8988T (cell line): ENCODE results near the gene MACC1.

Experiments
- DNase-seq: peaks from one replicate; pipeline ENCODE4 v3.0.0; 2011

Gene MACC1, protein sequence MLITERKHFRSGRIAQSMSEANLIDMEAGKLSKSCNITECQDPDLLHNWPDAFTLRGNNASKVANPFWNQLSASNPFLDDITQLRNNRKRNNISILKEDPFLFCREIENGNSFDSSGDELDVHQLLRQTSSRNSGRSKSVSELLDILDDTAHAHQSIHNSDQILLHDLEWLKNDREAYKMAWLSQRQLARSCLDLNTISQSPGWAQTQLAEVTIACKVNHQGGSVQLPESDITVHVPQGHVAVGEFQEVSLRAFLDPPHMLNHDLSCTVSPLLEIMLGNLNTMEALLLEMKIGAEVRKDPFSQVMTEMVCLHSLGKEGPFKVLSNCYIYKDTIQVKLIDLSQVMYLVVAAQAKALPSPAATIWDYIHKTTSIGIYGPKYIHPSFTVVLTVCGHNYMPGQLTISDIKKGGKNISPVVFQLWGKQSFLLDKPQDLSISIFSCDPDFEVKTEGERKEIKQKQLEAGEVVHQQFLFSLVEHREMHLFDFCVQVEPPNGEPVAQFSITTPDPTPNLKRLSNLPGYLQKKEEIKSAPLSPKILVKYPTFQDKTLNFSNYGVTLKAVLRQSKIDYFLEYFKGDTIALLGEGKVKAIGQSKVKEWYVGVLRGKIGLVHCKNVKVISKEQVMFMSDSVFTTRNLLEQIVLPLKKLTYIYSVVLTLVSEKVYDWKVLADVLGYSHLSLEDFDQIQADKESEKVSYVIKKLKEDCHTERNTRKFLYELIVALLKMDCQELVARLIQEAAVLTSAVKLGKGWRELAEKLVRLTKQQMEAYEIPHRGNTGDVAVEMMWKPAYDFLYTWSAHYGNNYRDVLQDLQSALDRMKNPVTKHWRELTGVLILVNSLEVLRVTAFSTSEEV

GRCh38 chr7:20217193-20217948 lies at the start of gene MACC1:
Gene MACC1 (minus strand): TSS chr7:20217384. CDS start chr7:20161862, 55,522 bp downstream.
- no peak for DNase-seq

GRCh38 chr7:20264623-20265022 lies 47.4 kb upstream of the MACC1 start:
- no peak for DNase-seq

DNA sequence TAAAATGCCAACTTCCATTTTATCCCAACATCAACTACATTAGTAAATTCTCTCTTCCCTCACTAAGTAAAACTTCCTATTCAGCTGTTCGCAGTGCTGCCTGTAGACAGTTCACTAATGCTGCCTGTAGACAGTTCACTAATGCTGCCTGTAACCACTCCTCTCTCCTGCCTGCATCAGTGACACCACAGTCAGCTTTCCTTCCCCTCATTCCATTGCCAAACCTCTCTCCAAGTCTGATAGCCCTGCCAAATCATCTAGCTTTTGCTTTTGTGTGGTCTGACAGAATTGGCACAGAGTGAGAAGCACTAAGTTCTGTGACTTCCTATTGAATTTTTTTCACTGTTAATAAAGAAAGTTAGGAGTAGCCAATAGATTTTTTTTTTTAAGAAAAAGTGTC lies 43.0 kb upstream of the MACC1 start:
- DNase-seq = no peak

- no peak for DNase-seq
Observed at GRCh38 chr7:20257212-20257611, 40.0 kb upstream of the MACC1 start.

DNA sequence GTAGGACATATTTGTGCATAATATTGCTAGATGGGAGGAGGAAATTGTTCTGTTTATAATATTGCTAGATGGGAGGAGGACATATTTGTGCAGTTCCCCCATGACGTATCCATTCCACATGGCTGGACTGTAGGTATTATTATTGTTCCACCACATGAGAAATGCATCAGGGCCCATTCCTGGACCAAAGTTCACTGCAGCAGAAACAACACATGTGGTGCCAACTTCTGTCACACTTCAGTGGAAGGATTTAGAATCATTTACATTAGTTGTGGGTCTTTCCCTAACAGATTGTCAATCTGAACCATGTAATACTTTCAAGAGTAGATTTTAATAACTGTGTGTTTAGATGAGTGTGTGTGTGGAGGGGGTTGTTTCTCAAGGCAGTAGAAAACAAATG lies 32.7 kb upstream of the MACC1 start:
- no peak for DNase-seq

DNA sequence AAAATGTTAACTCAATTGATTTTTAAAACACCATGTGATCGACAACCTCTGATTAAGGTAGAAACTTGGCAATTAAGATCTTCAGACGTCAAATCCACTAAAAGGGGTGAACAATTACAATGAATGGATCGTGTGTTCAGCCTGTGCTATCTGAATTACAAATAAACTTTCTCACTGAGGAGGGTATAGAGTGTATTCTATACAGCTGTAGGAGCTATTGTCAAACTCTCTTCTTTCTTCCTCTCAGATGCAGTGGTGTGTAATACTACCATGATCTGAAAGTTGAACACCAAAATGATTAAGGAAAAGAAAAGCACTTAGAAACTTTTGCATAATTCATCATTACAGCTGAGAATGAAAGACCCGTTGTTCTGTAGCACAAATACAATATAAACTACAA lies 32.2 kb upstream of the MACC1 start:
- DNase-seq = no peak

DNA sequence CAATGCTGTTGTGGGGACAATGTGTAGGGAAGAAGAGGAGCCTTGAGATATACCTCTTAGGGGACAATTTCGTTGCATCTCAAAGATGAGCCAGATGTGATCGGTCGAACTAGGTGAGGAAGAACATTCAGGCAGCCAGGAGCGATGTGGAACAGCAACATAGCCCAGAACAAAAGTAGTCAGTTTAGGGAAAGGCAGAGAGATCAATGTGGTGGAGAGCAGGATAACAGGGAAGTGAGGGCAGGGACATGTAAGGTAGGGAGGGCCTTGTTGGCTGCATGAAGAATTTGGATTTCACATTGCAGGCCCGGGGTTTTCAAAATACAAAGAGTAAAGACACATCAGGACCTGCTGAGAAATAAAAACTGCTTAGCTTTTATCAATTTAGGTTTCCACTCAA lies 29.1 kb upstream of the MACC1 start:
- no peak for DNase-seq

DNA sequence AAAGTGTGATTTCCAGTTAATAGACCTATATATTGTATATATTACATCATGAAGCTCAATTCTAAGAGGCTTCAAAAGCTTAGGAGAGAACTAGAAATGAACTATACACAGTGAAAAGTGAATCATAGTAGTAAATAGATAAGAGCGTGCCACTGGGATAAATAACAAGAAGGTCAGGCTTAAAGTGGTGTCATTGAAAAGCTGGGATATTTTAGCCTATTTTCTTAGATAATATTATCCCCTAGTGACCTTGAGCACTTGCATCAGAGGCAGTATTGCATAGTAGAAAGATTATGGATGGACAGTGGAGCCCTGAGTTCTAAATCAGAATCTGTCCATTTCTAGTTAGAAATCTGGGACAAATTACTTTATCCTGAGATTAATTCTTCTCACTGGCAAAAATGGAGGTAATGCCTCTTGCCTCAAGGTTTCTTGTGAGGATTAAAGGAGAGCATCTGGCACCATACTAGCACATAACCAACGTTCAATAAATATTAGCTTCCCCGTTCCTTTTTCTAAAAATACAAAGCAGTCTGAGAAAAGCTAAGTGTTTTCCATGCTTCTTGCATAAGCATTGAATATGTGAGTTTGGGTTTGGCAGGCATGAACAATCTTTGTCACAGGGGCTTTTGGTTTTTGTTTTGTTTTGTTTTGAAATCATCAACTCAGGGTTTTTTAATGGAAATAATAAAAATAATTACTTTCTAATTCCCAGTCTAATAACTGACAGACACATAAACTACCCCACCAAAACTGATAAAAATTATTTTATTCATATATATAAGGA lies 27.3 kb upstream of the MACC1 start:
- DNase-seq = no peak

- no peak for DNase-seq
Observed at GRCh38 chr7:20241911-20242261, 24.7 kb upstream of the MACC1 start.

DNA sequence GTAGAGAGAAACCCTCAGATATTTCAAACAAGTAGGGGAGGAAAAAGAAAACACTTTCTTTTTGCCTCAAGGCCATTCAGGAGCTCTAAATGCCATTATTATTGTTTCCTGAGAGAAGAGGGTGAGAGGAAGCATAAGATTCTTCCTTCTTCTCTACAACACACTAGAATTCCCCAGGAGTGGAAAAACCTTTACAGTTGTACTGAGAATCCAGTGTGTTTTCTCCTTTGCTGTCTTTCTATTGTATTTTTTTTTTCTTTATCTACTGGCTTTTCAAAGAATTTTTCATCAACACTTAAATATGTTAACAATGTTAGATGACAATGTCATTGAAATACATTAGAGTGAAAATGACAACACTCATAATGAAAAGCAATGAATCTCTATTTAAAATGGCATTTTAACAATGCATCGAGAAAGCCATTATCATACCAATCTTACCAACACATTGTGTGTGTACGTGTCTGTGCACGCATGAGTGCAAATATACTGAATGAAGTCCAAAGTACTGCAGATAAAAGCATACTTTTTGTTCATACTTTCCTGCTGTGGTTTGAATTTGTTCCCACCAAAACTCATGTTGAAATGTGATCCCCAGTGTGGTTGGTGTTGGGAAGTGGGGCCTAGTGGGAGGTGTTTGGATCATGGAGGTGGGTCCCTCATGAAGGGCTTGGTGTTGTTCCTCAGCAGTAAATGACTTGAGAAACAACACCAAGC lies 24.2 kb upstream of the MACC1 start:
- DNase-seq = no peak

DNA sequence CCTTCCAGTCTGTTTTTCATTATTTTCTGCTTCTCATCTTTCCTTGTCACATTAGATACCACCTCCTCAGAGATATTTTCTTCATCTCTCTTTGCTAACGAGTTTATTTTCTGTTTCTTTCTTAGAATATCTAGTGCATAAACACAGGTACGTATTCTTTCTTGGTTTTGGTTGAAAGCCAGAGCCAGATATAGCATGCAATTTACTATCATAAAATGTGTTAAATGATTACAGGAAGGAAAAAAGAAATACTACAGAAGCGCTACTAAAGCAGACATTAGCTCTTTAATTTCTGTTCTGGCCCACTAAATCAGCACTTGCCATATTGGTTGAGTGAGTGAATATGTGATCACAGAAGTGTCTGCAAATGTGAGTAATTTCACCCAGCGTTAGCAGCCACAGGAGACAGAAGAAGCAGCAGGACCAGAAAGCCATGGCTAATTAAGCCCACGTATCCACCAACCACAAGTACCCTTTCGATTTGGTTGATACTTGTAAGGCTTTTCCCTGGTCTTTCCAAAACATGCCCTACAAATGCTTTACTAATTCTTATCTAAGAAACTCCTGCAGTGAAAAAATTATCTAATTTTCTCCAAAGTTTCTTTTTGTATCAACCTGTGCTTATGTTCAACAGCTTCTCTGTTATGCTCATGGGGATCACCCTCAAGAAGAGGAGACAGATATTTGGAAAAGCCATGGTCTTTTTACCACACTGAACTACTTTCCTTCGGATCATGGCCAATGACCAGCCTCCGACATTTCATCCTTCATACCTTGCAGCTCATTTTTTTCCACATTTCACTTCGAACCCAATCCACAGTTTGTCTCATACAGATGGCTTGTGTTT lies 23.1 kb upstream of the MACC1 start:
- DNase-seq = no peak

- DNase-seq = no peak
Observed at GRCh38 chr7:20238754-20239324, 21.7 kb upstream of the MACC1 start.

DNA sequence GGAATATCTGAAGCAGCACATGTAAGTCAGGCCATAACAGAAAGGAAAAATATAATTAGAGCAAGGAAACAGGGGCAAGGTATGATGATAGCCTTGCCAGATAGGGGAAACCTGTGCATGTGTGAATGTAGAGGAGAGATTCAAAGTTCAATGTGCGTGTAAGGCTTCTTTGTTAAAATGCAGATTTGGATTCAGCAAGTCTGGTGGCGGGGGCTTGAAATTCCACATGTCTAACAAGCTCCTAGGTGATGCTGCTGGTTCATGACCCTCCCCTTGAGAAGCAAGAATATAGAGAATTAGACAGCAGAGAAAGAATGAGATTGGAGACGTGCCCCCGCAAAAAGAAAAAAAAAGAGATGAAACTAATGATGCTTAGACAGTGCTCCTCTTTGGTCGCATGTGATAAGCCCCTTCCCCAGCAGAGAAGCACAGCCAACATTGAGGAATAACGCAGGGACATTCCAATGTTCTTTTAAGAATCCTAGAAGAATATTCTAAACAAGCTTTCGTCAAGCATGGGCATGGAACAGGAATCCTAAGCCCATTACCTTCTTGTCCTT lies 21.1 kb upstream of the MACC1 start:
- no peak for DNase-seq

GRCh38 chr7:20237464-20238193 lies 20.4 kb upstream of the MACC1 start:
- DNase-seq = no peak

DNA sequence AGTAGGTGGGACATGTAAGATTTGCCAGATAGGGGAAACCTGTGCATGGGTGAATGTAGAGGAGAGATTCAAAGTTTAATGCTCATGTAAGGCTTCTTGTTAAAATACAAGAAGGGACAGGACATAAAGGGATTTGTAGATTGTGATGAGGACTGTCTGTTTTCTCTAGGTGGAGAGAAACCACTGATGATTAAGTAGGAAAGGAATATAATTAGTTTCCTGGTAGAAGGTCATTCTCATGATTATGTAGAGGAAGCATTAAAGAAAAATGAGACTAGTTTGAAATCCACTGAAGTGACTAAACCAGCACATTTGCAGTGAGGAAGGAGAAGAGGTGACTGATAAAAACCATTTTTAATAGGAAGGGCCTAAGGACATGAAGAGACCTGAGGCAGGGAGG lies 19.6 kb upstream of the MACC1 start:
- no peak for DNase-seq

GRCh38 chr7:20236043-20236442 lies 18.9 kb upstream of the MACC1 start:
- no peak for DNase-seq

- DNase-seq = no peak
Observed at GRCh38 chr7:20235288-20235687, 18.1 kb upstream of the MACC1 start.

- DNase-seq = no peak
Observed at GRCh38 chr7:20233362-20233761, 16.2 kb upstream of the MACC1 start.

DNA sequence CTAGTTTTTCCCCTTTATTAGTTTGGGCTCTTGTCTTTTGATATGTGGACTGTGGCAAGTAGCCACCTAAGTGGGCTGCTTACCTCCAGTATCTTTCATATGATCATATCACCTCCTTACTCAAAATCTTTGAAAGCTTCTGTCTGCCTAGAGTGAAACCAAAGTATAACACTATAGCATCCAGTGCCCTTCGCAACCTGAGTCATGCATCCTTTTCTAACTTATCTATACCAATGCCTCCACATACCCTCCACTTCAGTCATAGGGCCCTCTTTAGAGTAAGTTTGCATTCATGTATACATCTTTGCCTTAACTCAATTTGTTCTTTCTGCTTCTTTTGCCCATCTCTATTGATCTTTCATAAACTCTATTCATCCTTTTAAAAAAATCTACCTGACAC lies 15.7 kb upstream of the MACC1 start:
- DNase-seq = no peak
